ENCODE data around the gene PLD5.

The PLD5 gene

DNA sequence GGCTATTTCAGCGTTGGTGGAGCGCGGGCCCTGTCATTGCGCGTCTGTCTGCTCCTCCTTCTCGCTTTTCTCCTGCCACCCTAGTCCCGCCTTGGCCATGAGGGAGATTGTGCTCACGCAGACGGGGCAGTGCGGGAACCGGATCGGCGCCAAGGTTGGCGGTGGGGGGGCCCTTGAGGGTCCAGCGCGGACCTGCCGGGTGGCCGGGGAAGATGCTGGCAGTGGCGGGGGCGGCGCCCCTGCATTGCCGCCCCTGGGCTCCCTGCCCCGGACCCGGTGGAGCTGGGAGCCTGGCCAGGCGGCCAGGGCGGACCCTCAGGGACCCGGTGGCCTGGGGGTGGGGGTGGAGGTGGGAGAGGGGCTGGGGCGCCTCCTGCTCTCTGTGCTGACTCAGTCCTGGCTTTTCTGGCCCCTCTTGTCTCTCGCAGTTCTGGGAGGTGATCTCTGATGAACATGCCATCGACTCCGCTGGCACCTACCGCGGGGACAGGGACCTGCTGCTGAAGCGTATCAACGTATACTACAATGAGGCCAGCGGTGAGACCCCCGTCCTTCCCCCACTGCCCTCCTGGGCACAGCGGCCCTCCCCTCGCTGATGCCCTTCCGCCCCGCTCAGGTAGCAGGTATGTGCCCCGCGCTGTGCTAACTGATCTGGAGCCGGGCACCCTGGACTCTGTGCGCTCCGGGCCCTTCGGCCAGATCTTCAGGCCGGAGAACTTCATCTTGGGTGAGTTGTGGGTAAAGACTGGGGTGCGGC, 467.3 kb downstream of the PLD5 start:
- Histone ChIP-seq H3K4me2 (ENCODE audit: low read length) (no peak overlapping the region), H4K20me1 (ENCODE audit: insufficient read depth, low read length) (no peaks in the 10 kb centered on the region), H3K9me3 (ENCODE audit: low read length) (no peaks in the 10 kb centered on the region), H3K27ac (ENCODE audit: low read depth, low read length, poor library complexity, severe bottlenecking) (no peak overlapping the region), H3K9me2 (ENCODE audit: low read depth, low read length) (no peaks in the 10 kb centered on the region), H3K4me1 (ENCODE audit: insufficient read depth, low read length, severe bottlenecking) (no peaks in the 10 kb centered on the region), H3K36me3 (ENCODE audit: insufficient read depth, low read length) (no peaks in the 10 kb centered on the region), H3K9ac (ENCODE audit: low read length) (no peak overlapping the region), H3K4me3 (ENCODE audit: low read depth, low read length, poor library complexity, severe bottlenecking) (no peak overlapping the region), H3F3A (ENCODE audit: insufficient read depth, low read length) (no peaks in the 10 kb centered on the region), H2AFZ (ENCODE audit: low read length) (no peak overlapping the region), H3K27me3 (ENCODE audit: insufficient read depth, low read length) (no peaks in the 10 kb centered on the region), H3K79me2 (ENCODE audit: insufficient read depth, low read length) (no peaks in the 10 kb centered on the region)
- TF ChIP-seq, protein P1, sequence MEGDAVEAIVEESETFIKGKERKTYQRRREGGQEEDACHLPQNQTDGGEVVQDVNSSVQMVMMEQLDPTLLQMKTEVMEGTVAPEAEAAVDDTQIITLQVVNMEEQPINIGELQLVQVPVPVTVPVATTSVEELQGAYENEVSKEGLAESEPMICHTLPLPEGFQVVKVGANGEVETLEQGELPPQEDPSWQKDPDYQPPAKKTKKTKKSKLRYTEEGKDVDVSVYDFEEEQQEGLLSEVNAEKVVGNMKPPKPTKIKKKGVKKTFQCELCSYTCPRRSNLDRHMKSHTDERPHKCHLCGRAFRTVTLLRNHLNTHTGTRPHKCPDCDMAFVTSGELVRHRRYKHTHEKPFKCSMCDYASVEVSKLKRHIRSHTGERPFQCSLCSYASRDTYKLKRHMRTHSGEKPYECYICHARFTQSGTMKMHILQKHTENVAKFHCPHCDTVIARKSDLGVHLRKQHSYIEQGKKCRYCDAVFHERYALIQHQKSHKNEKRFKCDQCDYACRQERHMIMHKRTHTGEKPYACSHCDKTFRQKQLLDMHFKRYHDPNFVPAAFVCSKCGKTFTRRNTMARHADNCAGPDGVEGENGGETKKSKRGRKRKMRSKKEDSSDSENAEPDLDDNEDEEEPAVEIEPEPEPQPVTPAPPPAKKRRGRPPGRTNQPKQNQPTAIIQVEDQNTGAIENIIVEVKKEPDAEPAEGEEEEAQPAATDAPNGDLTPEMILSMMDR (IDR thresholded peaks at IDR 0.05; ENCODE audit: low read length) = no peak
- TF ChIP-seq EZH2 (IDR thresholded peaks at IDR 0.05; ENCODE audit: borderline replicate concordance, low read length) = no peak

DNA sequence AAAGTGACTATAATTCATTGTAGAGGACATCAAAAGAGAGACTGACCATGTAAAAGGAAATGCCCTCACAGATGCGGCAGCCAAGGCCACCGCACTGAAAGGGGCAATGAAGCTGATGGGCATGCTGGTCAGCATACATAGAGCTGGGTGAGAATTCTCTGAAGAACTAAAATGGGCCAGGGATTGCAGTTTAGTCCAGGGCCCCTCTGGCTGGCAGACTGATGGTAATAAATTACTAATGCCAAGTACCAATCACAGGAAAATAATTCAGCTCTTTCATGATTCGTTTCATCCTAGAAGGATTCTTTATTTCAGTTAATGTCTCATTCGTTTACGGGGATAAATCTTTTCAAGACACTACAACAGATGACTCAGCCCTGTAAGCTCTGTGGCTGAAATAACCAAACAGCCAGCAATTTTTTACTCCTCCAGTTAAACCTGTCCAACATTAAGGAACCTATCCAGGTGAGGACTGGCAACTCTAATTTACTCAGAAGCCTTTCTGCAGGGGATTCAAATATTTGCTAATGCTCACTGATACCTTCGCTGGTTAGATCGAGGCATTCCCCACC, 468.7 kb downstream of the PLD5 start:
- Histone ChIP-seq H3K27me3 (ENCODE audit: insufficient read depth, low read length) (no peaks in the 10 kb centered on the region), H3K4me2 (ENCODE audit: low read length) (no peak overlapping the region), H3K9ac (ENCODE audit: low read length) (no peak overlapping the region), H3K4me3 (ENCODE audit: low read depth, low read length, poor library complexity, severe bottlenecking) (no peak overlapping the region), H3K4me1 (ENCODE audit: insufficient read depth, low read length, severe bottlenecking) (no peaks in the 10 kb centered on the region), H3K79me2 (ENCODE audit: insufficient read depth, low read length) (no peaks in the 10 kb centered on the region), H3K9me2 (ENCODE audit: low read depth, low read length) (no peaks in the 10 kb centered on the region), H3F3A (ENCODE audit: insufficient read depth, low read length) (no peaks in the 10 kb centered on the region), H3K27ac (ENCODE audit: low read depth, low read length, poor library complexity, severe bottlenecking) (no peak overlapping the region), H4K20me1 (ENCODE audit: insufficient read depth, low read length) (no peaks in the 10 kb centered on the region), H3K9me3 (ENCODE audit: low read length) (no peaks in the 10 kb centered on the region), H2AFZ (ENCODE audit: low read length) (no peak overlapping the region), H3K36me3 (ENCODE audit: insufficient read depth, low read length) (no peaks in the 10 kb centered on the region)
- TF ChIP-seq, protein P1 (IDR thresholded peaks at IDR 0.05; ENCODE audit: low read length) = no peak
- no peak for TF ChIP-seq EZH2 (IDR thresholded peaks at IDR 0.05; ENCODE audit: borderline replicate concordance, low read length)

DNA sequence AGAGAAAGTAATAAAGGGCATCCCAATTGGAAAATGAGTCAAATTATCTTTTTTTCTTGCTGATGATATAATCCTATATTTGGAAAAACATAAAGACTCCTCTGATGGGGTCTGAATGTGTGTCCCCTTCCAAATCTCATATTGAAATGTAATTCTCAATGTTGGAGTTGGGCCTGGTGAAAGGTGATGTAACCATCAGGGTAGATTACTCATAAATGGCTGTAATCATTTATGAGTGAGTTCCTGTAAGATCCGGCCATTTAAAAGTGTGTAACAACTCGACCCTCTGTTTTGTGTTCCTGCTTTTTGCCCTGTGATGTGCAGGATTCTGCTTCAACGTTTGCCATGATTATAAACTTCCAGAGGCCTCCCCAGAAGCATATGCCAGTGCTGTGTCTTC, 481.3 kb downstream of the PLD5 start:
- Histone ChIP-seq H3K4me3 (ENCODE audit: low read depth, low read length, poor library complexity, severe bottlenecking) (no peak overlapping the region), H3K9ac (ENCODE audit: low read length) (no peak overlapping the region), H4K20me1 (ENCODE audit: insufficient read depth, low read length) (no peaks in the 10 kb centered on the region), H3K27me3 (ENCODE audit: insufficient read depth, low read length) (no peaks in the 10 kb centered on the region), H3K4me2 (ENCODE audit: low read length) (no peak overlapping the region), H3K27ac (ENCODE audit: low read depth, low read length, poor library complexity, severe bottlenecking) (no peak overlapping the region), H3F3A (ENCODE audit: insufficient read depth, low read length) (no peaks in the 10 kb centered on the region), H3K9me2 (ENCODE audit: low read depth, low read length) (no peaks in the 10 kb centered on the region), H3K9me3 (ENCODE audit: low read length) (no peaks in the 10 kb centered on the region), H3K79me2 (ENCODE audit: insufficient read depth, low read length) (no peaks in the 10 kb centered on the region), H3K36me3 (ENCODE audit: insufficient read depth, low read length) (no peaks in the 10 kb centered on the region), H2AFZ (ENCODE audit: low read length) (no peak overlapping the region), H3K4me1 (ENCODE audit: insufficient read depth, low read length, severe bottlenecking) (no peaks in the 10 kb centered on the region)
- TF ChIP-seq, protein P1 (IDR thresholded peaks at IDR 0.05; ENCODE audit: low read length) = no peak
- no peak for TF ChIP-seq EZH2 (IDR thresholded peaks at IDR 0.05; ENCODE audit: borderline replicate concordance, low read length)

Measured in OCI-LY1 (cell line).